ENCODE results near the gene ESRP2.

Gene ESRP2

GRCh38 chr16:68263559-68264127 is 27.7 kb upstream of the ESRP2 start:
- no peak for DNase-seq

- no peak for DNase-seq
Observed at GRCh38 chr16:68259007-68259825, 23.3 kb upstream of the ESRP2 start.

GRCh38 chr16:68257906-68258800 is 22.2 kb upstream of the ESRP2 start:
- DNase-seq = no peak

- DNase-seq = no peak
Observed at GRCh38 chr16:68257251-68257905, 21.5 kb upstream of the ESRP2 start.

- no peak for DNase-seq
Observed at GRCh38 chr16:68255712-68256111, 19.8 kb upstream of the ESRP2 start.

- no peak for DNase-seq
Observed at GRCh38 chr16:68253721-68254120, 17.8 kb upstream of the ESRP2 start.

- DNase-seq = no peak
Observed at GRCh38 chr16:68252383-68252782, 16.5 kb upstream of the ESRP2 start.

GRCh38 chr16:68251832-68252231 is 15.9 kb upstream of the ESRP2 start:
- no peak for DNase-seq

GRCh38 chr16:68250951-68251350 is 15.0 kb upstream of the ESRP2 start:
- DNase-seq = no peak

- DNase-seq = no peak
Observed at GRCh38 chr16:68249371-68249770, 13.4 kb upstream of the ESRP2 start.

- no peak for DNase-seq
Observed at GRCh38 chr16:68247932-68248331, 12.0 kb upstream of the ESRP2 start.

GRCh38 chr16:68247400-68247799 is 11.5 kb upstream of the ESRP2 start:
- no peak for DNase-seq

- no peak for DNase-seq
Observed at GRCh38 chr16:68246666-68247065, 10.7 kb upstream of the ESRP2 start.

- DNase-seq = no peak
Observed at GRCh38 chr16:68246121-68246520, 10.2 kb upstream of the ESRP2 start.

- DNase-seq = no peak
Observed at GRCh38 chr16:68244903-68245853, 9.3 kb upstream of the ESRP2 start, which contains the start of gene PLA2G15. Gene PLA2G15 (plus strand): TSS chr16:68245373. CDS start chr16:68245427, 54 bp downstream.

- no peak for DNase-seq
Observed at GRCh38 chr16:68244481-68244902, 8.6 kb upstream of the ESRP2 start.

GRCh38 chr16:68242926-68243858 is 7.3 kb upstream of the ESRP2 start:
- DNase-seq = no peak

- no peak for DNase-seq
Observed at GRCh38 chr16:68242085-68242484, 6.2 kb upstream of the ESRP2 start.

- no peak for DNase-seq
Observed at GRCh38 chr16:68238029-68238345, 2.1 kb upstream of the ESRP2 start.

GRCh38 chr16:68237243-68238028 is 1.5 kb upstream of the ESRP2 start:
- peak; percentile 66 for DNase-seq
